Measurements from ENCODE around the gene PIP5K1C. TPM values are rescaled to one million over a fixed set of nuclear protein-coding genes. Genes with fewer than 3 reads are reported as not detected.

Gene PIP5K1C
- total and polyA plus RNA-seq, 10 of the 15 experiments (the other 5 are each of a cell fraction or from before 2014, with no cell fraction given) = 0.39 to 19.6 (median 5.3) TPM

DNA sequence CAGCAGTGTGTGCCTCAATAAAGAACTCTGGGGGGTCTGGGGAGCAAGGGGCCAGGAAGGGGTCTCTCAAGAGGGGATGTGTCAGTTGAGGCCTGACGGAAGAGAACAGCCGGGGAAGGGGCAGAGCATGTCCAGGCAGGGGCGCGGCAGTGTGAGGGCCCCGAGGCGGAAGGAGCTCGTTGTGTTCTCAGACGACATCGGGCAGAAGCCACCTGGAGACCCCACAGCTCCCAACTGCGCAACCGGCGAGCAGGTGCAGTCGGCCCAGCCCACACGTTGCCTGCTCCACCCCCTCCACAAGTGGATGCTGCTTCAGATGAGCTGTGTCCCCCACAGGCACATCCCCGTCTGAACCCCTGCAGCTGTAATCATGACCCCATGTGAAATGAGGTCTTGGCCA, 78.6 kb downstream of the PIP5K1C start (continued):
- TF ChIP-seq PKNOX1 (IDR thresholded peaks at IDR 0.05) (no peak), HDGF (IDR thresholded peaks at IDR 0.05) (no peak), NFXL1 (IDR thresholded peaks at IDR 0.05; ENCODE audit: borderline replicate concordance) (no peak), GABPA (IDR thresholded peaks at IDR 0.05; ENCODE audit: low read depth) (no peak)

GRCh38 chr19:3620817-3621547, 79.3 kb downstream of the PIP5K1C start:
- POLR2A ChIA-PET = no interaction called here
- DNase-seq (ENCODE audit: low read depth, low spot score) (no peak), FAIRE-seq (no peak), ATAC-seq (no peak)
- Histone ChIP-seq H3K9ac (ENCODE audit: control insufficient read depth, insufficient read depth, low read length) (no peak overlapping the region), H3K27ac (ENCODE audit: control insufficient read depth, insufficient read depth) (no peak overlapping the region), H2AFZ (ENCODE audit: control insufficient read depth, low read depth, low read length) (no peak overlapping the region), H3K36me3 (ENCODE audit: control insufficient read depth in 2 of 2, insufficient read depth in 2 of 2, low read length in 1 of 2) (peaks cover 0 to 11% of the 10 kb centered on the region in 2 experiments; a peak in 3 of 4 replicates), H3K9me3 (replicated peaks; ENCODE audit: control insufficient read depth, insufficient read depth, low read length) (no peaks in the 10 kb centered on the region), H3K27me3 (replicated peaks in 1 of 2; ENCODE audit: control insufficient read depth in 2 of 2, insufficient read depth in 2 of 2, low read length in 1 of 2) (no peaks in the 10 kb centered on the region), H3K79me2 (ENCODE audit: control insufficient read depth, insufficient read depth, low read length) (peaks cover 14% of the 10 kb centered on the region), H4K20me1 (ENCODE audit: control insufficient read depth, insufficient read depth) (no peaks in the 10 kb centered on the region), H3K4me3 (no peak overlapping the region), H3K4me2 (ENCODE audit: control insufficient read depth, insufficient read depth) (no peak overlapping the region), H3K4me1 (ENCODE audit: control insufficient read depth, insufficient read depth, low read length) (peaks cover 3% of the 10 kb centered on the region; the same call in 1 of the 2 replicates)
- WGBS (ENCODE audit: insufficient coverage, insufficient replicate concordance, low lambda C conversion rate, missing lambda C conversion rate) = 88% methylated on average over 24 of the region's 24 CpGs
- intact Hi-C loops (cut with micrococcal nuclease; ENCODE audit: unreplicated experiment) = no loop called here
- CTCF ChIA-PET = interaction anchor here (0.6 to 0.8 kb wide), 2 partner anchors 35 to 36 kb away, joined by 3 read pairs; partner anchors contain the start of gene GIPC3
- SMC1A ChIA-PET (ENCODE audit: uncharacterized antibody, unreplicated experiment) = no interaction called here
- in situ Hi-C loops (cut with MboI) = no loop called here
- BruUV-seq (replicated peaks) = no TSS peak
- RAD21 ChIA-PET (ENCODE audit: unreplicated experiment) = no interaction called here
- TF ChIP-seq SMC3 (IDR thresholded peaks at IDR 0.05; ENCODE audit: borderline replicate concordance, low read length) (no peak), USF2 (IDR thresholded peaks at IDR 0.05; ENCODE audit: borderline replicate concordance, low read depth, low read length) (no peak), SIX5 (IDR thresholded peaks at IDR 0.05; ENCODE audit: low read depth, low read length, severe bottlenecking) (no peak), SREBF2 (IDR thresholded peaks at IDR 0.05; ENCODE audit: low read length) (no peak), JUNB (IDR thresholded peaks at IDR 0.05) (no peak), ZBTB40 (IDR thresholded peaks at IDR 0.05; ENCODE audit: borderline replicate concordance) (no peak), SREBF1 (IDR thresholded peaks at IDR 0.05; ENCODE audit: low read length) (no peak)
